Activated CD4-positive, alpha-beta T cell treated with anti-CD3 and anti-CD28 coated beads, Interleukin-2, amount 50 U/mL, for 24 hours (primary cell): Measurements from ENCODE around the gene FST.

ENCODE experiments used
- DNase-seq, 2 donors: peaks; one replicate each; pipeline ENCODE4 v3.0.0-alpha.2; 2020; ENCODE audit warnings: low read depth in 1 of 2, low spot score in 1 of 2

The FST gene

GRCh38 chr5:53480416-53481158, at the start of gene FST:
TSS of gene FST (plus strand) at chr5:53480629. CDS start at chr5:53480792, 163 bp downstream.
- DNase-seq: no peak

GRCh38 chr5:53431665-53432064, 48.8 kb upstream of the FST start:
- DNase-seq: no peak

GRCh38 chr5:53433026-53433425, 47.4 kb upstream of the FST start:
- DNase-seq: no peak

GRCh38 chr5:53434541-53434940, 45.9 kb upstream of the FST start:
- DNase-seq: no peak

GRCh38 chr5:53436480-53437191, 43.8 kb upstream of the FST start:
- DNase-seq: no peak

GRCh38 chr5:53438079-53438478, 42.4 kb upstream of the FST start:
- DNase-seq: no peak

- DNase-seq: no peak
Measured at GRCh38 chr5:53438486-53439472, 41.6 kb upstream of the FST start.

- no peak for DNase-seq
Measured at GRCh38 chr5:53442961-53443360, 37.5 kb upstream of the FST start.

GRCh38 chr5:53445569-53445968, 34.9 kb upstream of the FST start:
- no peak for DNase-seq

- DNase-seq: no peak
Measured at GRCh38 chr5:53446908-53447307, 33.5 kb upstream of the FST start.

- no peak for DNase-seq
Measured at GRCh38 chr5:53448851-53449250, 31.6 kb upstream of the FST start.

- DNase-seq: no peak
Measured at GRCh38 chr5:53453898-53454718, 26.3 kb upstream of the FST start.

GRCh38 chr5:53454719-53455000, 25.8 kb upstream of the FST start:
- no peak for DNase-seq

GRCh38 chr5:53456366-53456765, 24.1 kb upstream of the FST start:
- DNase-seq: no peak

- no peak for DNase-seq
Measured at GRCh38 chr5:53463909-53464621, 16.4 kb upstream of the FST start.

GRCh38 chr5:53464722-53465121, 15.7 kb upstream of the FST start:
- DNase-seq: no peak

- DNase-seq: no peak
Measured at GRCh38 chr5:53469946-53470687, 10.3 kb upstream of the FST start.

GRCh38 chr5:53472279-53472678, 8.2 kb upstream of the FST start:
- DNase-seq: no peak

GRCh38 chr5:53472720-53473510, 7.5 kb upstream of the FST start:
- DNase-seq: no peak
